HG03108 (cell line): Measurements from ENCODE around the gene TOGARAM1.

Experiments
- ATAC-seq: cut with Tn5 transposase; IDR thresholded peaks from one replicate; pipeline ENCODE4 v1.9.1; 2021; ENCODE audit warnings: moderate library complexity; ENCODE audit not compliant: unreplicated experiment

The TOGARAM1 gene

GRCh38 chr14:44961554-44962333 is at the start of gene TOGARAM1, which contains the start of gene KLHL28:
Gene TOGARAM1 (plus strand): TSS chr14:44962190. CDS start chr14:44962422, 232 bp downstream.
Gene KLHL28 (minus strand): TSS chr14:44961947. CDS start chr14:44945928, 16,019 bp downstream.
- peak; percentile 93 for ATAC-seq

DNA sequence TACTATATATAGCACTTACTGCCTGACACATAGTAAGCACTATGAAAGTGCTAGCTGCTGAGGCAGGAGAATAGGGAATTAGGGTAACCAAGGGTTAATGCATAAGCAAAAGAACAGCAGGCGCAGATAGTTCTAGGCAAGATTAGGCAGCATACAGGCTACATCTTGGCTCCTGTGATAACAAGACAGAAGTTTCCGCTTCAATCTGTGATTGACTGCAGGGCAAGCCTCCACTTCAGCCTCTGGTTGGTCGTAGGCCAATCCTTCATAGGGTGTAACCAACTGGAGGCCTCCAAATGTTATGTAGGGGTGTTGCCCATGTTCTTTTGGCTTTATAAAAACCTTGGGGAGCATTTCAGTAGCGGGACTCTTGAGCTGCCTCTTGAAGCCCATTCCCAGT is 47.1 kb upstream of the TOGARAM1 start:
- ATAC-seq = no peak

GRCh38 chr14:44928793-44929192 is 33.2 kb upstream of the TOGARAM1 start:
- no peak for ATAC-seq

DNA sequence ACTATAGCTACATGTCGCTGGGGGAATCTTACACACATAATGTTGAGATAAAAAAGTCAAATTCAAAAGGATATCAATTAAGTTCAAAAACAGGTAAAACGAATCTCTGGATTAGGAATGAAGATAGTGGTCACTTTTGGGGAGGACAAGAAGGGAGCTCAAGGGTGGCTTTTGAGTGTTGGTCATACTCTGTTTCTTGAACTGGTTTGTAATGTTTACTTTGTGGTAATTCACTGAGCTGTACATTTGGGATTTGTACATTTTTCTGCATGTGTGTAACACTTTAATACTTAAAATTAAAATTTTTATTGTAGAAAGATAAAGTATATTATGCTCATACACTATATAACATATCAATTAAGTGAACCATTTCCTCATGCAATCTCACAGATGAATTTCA is 26.8 kb upstream of the TOGARAM1 start:
- ATAC-seq = no peak

GRCh38 chr14:44937547-44937946 is 24.4 kb upstream of the TOGARAM1 start:
- no peak for ATAC-seq

GRCh38 chr14:44940211-44940610 is 21.8 kb upstream of the TOGARAM1 start:
- no peak for ATAC-seq

DNA sequence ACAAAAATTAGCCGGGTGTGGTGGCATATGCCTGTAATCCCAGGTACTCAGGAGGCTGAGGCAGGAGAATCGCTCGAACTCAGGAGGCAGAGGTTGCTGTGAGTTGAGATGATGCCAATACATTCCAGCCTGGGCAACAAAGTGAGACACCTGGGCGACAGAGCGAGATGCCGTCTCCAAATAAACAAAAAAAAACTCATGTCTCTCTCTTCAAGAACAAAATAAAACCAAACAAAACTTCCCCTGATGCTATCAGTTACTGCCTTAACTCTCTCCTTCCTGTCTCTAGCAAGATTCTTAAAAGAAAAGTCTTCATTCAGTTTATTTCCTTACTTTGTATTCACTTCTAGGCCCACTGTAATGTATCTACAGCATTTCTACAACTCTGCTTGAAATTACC is 21.0 kb upstream of the TOGARAM1 start:
- ATAC-seq = no peak

DNA sequence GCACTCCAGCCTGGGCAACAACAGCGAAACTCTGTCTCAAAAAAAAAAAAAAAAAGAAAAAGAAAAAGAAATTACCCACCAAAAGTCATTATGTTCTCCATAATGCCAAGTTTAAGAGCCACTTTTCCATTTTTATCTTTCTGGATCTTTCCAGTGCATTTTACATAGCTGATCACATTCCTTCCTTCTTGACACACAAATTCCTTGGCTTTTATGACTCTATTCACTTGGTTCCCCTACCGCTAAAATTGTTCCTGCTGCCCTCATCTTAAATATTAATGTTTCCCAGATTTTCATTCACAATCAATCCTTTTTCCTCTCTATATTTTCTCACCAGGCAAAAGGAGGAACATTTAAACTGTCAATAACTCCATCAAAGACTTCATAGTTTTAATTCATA is 20.4 kb upstream of the TOGARAM1 start:
- no peak for ATAC-seq

DNA sequence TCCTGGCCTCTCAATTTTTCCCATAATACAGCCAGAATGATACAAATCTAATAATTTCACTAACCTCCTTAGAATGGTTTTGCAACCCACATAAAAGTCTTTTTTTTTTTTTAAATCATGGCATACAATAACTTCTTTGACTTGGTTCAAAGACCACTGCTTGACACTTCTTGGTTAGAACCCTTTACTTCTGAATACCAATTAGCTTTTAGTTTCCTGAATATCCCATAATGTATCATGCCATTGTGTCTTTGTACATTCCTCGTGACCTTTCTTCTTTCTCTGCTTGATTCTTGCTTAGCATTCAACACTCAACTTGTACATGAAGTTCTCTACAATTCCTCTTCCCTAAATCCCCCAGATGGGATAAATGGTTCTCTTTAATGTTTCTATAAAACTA is 19.6 kb upstream of the TOGARAM1 start:
- ATAC-seq = no peak

DNA sequence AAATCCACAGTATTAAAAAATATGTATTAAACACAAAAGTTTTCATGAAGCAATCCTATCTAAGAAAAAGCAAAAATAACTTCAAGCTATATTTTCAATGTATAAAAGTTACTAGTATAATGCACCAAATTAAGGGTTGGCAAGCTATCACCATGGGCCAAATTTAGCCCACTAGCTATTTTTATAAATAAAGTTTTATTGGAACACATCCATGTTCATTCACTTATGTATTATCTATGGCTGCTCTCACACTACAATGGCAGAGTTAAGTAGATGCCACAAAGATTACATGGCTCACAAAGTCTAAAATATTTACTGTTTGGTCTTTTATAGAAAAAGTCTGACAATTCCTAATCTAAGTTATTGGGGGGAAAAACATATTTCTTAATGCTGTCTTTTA is 17.9 kb upstream of the TOGARAM1 start:
- ATAC-seq = no peak

- ATAC-seq = no peak
Measured at GRCh38 chr14:44945264-44945663, 16.7 kb upstream of the TOGARAM1 start.

- no peak for ATAC-seq
Measured at GRCh38 chr14:44951051-44951450, 10.9 kb upstream of the TOGARAM1 start.

DNA sequence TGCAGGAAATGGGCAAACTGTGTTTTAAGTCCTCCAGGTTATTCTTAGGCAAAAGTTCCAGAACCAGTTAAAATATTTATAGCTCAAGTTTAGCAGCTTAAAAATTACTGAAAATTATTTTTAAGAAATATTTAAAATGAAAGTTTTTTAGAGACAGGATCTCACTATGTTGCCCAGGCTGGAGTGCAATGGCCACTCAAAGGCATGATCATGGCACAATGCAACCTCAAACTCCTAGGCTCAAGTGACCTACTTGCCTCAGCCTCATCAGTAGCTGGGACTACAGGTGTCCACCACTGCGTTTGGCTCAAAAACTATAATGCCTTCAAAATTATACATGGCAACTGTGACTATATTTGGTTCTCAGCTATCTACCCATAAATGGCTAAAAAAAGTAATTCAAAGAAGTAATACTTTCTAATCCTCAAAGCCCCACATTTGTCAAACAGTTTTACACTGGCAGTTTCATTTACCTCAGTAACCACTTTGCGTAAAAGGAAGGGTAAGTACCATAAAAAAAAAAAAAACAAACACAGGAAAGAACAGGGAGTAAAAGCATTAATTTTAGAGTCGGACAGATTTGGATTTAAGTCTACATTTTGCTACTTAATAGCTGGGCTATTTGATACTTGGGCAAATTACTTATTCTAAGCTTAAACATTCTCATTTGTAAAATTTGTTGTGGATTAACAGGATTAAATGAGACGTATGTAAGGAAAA is 9.4 kb upstream of the TOGARAM1 start:
- no peak for ATAC-seq

DNA sequence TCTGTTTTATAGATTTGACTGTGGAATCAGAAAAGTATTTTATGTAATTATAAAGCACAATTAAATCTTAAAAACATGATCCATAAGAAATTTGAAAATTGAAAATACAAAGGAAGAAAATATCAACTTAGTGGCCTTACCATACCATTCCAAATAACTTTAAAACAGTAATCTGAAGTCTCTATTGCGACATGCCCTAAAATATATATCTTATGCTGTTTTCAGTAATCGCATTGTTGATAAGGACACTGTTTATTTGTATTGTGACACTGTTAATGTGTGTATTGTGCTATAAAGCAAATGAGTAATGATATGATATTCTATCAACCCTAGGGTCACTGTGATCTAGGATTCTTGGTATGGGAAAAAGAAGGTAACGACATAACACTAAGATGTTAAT is 7.2 kb upstream of the TOGARAM1 start:
- no peak for ATAC-seq

DNA sequence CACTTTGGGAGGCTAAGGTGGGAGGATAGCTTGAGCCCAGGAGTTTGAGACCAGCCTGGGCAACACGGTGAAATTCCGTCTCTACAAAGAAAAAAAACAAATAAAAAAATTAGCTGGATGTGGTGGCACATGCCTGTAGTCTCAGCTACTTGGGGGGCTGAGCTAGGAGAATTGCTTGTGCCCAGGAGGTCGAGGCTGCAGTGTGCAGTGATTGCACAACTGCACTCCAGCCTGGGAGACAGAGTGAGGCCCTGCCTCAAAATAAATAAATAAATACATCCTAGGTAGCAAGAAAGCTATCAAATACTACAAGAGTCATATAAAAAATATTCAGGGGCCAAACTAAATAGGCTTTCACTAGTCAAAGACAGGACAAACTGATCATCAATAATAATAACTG is 6.5 kb upstream of the TOGARAM1 start:
- ATAC-seq = no peak

- no peak for ATAC-seq
Measured at GRCh38 chr14:44956866-44957265, 5.1 kb upstream of the TOGARAM1 start.

DNA sequence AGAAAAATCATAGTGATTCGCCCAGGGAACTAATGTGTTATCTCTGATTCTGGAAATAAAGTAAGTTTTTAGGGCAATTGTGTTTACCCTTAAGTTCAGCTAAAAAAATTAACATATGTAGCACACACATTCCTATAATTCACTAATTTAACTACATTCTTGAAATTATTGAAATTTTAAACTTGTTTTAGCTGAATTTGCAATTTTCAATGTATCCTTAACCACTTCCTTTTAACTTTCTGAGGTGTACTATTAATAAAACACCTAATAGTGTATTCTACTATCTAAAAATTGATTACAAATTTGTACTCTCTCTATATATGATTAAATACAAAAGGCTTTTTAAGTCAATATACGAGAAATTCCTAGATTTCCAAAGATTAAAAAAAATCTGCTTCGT is 2.5 kb upstream of the TOGARAM1 start:
- ATAC-seq = no peak

GRCh38 chr14:44960146-44960545 is 1.8 kb upstream of the TOGARAM1 start:
- ATAC-seq = no peak

DNA sequence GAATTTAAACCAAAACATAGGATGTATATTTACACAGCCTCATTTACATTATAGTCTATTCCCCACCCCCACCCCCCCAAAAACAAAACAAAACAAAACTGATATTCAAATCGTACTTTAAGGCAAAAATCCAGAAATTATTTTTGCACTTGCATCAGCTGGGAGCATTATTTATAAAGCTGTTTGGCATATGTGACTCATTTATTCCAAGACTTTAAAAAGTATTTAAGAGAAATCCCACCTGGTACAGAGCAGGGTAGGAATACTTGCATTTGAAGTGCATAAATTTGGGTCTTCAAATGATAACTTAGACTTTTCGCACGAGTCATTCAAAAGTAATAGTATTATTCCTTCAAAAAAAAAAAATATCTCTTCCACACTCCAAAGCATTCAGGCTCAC is 1.3 kb upstream of the TOGARAM1 start:
- ATAC-seq = no peak

- peak; percentile 19 for ATAC-seq
Measured at GRCh38 chr14:44961151-44961553, 838 bp upstream of the TOGARAM1 start.

DNA sequence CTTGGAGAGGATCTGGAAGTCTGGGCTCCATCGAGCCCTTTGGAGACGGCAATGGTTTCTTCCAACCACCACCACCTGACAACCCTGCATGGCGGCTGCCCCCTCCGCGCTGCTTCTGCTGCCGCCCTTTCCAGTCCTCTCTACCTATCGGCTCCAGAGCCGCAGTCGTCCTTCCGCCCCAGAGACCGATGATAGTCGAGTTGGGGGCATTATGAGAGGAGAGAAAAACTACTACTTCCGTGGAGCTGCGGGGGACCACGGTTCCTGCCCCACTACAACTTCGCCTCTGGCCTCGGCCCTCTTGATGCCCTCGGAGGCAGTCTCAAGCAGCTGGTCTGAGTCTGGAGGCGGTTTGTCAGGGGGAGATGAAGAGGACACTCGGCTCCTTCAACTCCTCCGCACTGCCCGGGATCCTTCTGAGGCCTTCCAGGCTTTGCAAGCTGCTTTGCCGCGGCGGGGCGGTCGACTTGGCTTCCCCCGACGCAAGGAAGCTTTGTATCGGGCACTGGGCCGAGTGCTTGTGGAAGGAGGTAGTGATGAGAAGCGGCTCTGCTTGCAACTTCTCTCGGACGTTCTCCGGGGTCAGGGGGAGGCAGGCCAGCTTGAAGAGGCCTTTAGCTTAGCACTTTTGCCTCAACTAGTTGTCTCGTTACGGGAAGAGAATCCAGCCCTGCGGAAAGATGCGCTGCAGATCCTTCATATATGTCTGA is 499 bp downstream of the TOGARAM1 start:
- ATAC-seq = peak; percentile 27
